HepG2 (cell line): Measurements from ENCODE around the gene PEMT. TPM values are rescaled to one million over a fixed set of nuclear protein-coding genes. Genes with fewer than 3 reads are reported as not detected.

Experiments used
- ARNT ChIP-seq: fragments of 450-650 bp; IDR thresholded peaks from 2 replicates; pipeline ENCODE4 v1.6.1; 2017
- CENPT ChIP-seq: sonication (generic); formaldehyde crosslinking; IDR thresholded peaks from 2 replicates; pipeline ENCODE4 v1.8.0; 2022; ENCODE audit warnings: low read depth, mild to moderate bottlenecking, moderate library complexity, missing genetic modification reagents
- CREM ChIP-seq, 2 experiments: sonication (generic) in 1 of 2; formaldehyde crosslinking in 1 of 2; IDR thresholded peaks; 2 replicates each; pipeline versions ENCODE4 v1.4.0 to v1.6.1; 2016 to 2020; ENCODE audit warnings: antibody characterized with exemption in 1 of 2, mild to moderate bottlenecking in 1 of 2, missing genetic modification reagents in 1 of 2
- FOXA1 ChIP-seq, 2 experiments: fragments of 450-650 bp in 1 of 2; sonication (generic) in 1 of 2; formaldehyde crosslinking in 1 of 2; IDR thresholded peaks; 2 replicates each; pipeline versions ENCODE4 v1.4.0 to v1.6.1; 2016 to 2020; ENCODE audit warnings: missing genetic modification reagents in 1 of 2
- GATAD2A ChIP-seq: IDR thresholded peaks from 2 replicates; pipeline ENCODE4 v1.6.1; 2016
- HMG20B ChIP-seq: conservative IDR thresholded peaks from 2 replicates; pipeline ENCODE4 v1.6.1; 2016; ENCODE audit warnings: missing genetic modification reagents, missing compliant biosample characterization
- HNRNPH1 ChIP-seq: fragments of 200-400 bp; formaldehyde crosslinking; optimal IDR thresholded peaks from 2 replicates; pipeline ENCODE3; 2017; ENCODE audit warnings: mild to moderate bottlenecking, low read depth, low read length
- HOXA3 ChIP-seq: sonication (generic); formaldehyde crosslinking; IDR thresholded peaks from 2 replicates; pipeline ENCODE4 v1.5.0; 2020; ENCODE audit warnings: missing genetic modification reagents
- NFKB2 ChIP-seq: sonication (generic); formaldehyde crosslinking; IDR thresholded peaks from 2 replicates; pipeline ENCODE4 v1.4.0; 2020; ENCODE audit warnings: missing genetic modification reagents, borderline replicate concordance
- NR2C2 ChIP-seq: sonication (generic); formaldehyde crosslinking; IDR thresholded peaks from 2 replicates; pipeline ENCODE4 v1.4.0; 2020; ENCODE audit warnings: missing genetic modification reagents, mild to moderate bottlenecking, moderate library complexity, borderline replicate concordance
- PCBP1 ChIP-seq: fragments of 200-400 bp; formaldehyde crosslinking; IDR thresholded peaks from 2 replicates; pipeline ENCODE4 v1.6.1; 2017; ENCODE audit warnings: mild to moderate bottlenecking, low read depth, low read length, borderline replicate concordance
- TBX3 ChIP-seq: fragments of 450-650 bp; IDR thresholded peaks from 2 replicates; pipeline ENCODE4 v1.6.1; 2017; ENCODE audit warnings: antibody characterized with exemption, mild to moderate bottlenecking, inconsistent platforms, borderline replicate concordance
- TERF1 ChIP-seq: sonication (generic); formaldehyde crosslinking; IDR thresholded peaks from 2 replicates; pipeline ENCODE4 v1.8.0; 2022; ENCODE audit warnings: mild to moderate bottlenecking, missing genetic modification reagents, moderate library complexity
- ZNF331 ChIP-seq: sonication (generic); formaldehyde crosslinking; IDR thresholded peaks from 2 replicates; pipeline ENCODE4 v1.4.0; 2020; ENCODE audit warnings: missing genetic modification reagents
- ZNF660 ChIP-seq: sonication (generic); formaldehyde crosslinking; IDR thresholded peaks from 2 replicates; pipeline ENCODE4 v1.5.1; 2020; ENCODE audit warnings: mild to moderate bottlenecking, low read depth, missing genetic modification reagents, borderline replicate concordance
- ZNF713 ChIP-seq: sonication (generic); formaldehyde crosslinking; IDR thresholded peaks from 2 replicates; pipeline ENCODE4 v1.4.0; 2020; ENCODE audit warnings: mild to moderate bottlenecking, missing genetic modification reagents
- ZSCAN25 ChIP-seq: sonication (generic); formaldehyde crosslinking; IDR thresholded peaks from 2 replicates; pipeline ENCODE4 v1.8.0; 2022; ENCODE audit warnings: mild to moderate bottlenecking, missing genetic modification reagents
- polyA plus RNA-seq, 8 experiments: library from polyadenylated mRNA; depleted of rRNA in 3 of 8; stranded (reverse) in 7 of 8; unstranded in 1 of 8; fragments of >200 nt; fragmentation: Illumina TruSeq in 4 of 8; extraction: Trizol in 4 of 8; gene quantifications; 2 replicates each; pipeline versions ENCODE4 v1.2.1 to v1.2.3, GENCODE V29; 2011 to 2016; ENCODE audit warnings: low read depth in 4 of 8, missing spikeins in 1 of 8, mixed read lengths in 1 of 8; ENCODE audit not compliant: insufficient read depth in 1 of 8
- total RNA-seq, 5 experiments: library from RNA; depleted of rRNA; stranded (reverse); fragments of >200 nt; fragmentation: Illumina TruSeq; extraction: Trizol; gene quantifications; 2 replicates each; pipeline ENCODE4 v1.2.3, GENCODE V29; 2016; ENCODE audit warnings: low read depth in 1 of 5
- TF ChIP-seq, protein P1 (sequence below): sonication (generic); formaldehyde crosslinking; IDR thresholded peaks from 2 replicates; pipeline ENCODE4 v1.4.0; 2020; ENCODE audit warnings: missing genetic modification reagents
- TF ChIP-seq, protein P2 (sequence below): sonication (generic); formaldehyde crosslinking; conservative IDR thresholded peaks from 2 replicates; pipeline ENCODE4 v1.4.0; 2020; ENCODE audit warnings: mild to moderate bottlenecking, missing genetic modification reagents, moderate library complexity

Gene PEMT
- total and polyA plus RNA-seq, 2 of the 13 experiments (the other 11 are each of a cell fraction or from before 2014, with no cell fraction given) = 31.7 to 43.6 TPM

DNA sequence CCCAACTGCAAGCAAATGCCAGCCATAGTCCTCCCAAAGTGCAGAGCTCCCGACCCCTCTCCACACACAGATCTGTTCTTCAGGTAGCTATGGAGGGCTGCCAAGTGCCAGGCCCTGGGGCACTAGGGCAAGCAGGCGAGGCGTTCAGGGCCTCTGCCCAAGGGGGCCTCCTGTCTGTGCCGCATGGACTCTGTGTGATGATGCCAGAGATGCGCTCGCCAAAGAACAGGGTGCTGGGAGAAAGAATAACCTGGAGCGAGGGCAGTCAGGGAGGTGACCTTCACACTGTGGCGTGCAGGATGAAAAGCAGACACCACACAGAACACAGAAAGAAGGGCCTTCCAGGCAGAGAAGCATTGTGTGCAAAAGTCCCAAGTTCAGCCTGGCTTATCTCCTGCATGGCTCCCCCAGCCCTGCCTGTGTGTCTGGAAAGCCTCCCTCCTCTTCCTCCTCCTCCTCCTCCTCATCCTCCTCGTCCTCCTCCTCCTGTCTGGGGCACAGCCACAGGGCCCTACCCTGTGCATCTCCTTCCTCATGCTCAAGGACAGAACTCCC lies 44.2 kb downstream of the PEMT start (continued):
- TF ChIP-seq, protein P1, sequence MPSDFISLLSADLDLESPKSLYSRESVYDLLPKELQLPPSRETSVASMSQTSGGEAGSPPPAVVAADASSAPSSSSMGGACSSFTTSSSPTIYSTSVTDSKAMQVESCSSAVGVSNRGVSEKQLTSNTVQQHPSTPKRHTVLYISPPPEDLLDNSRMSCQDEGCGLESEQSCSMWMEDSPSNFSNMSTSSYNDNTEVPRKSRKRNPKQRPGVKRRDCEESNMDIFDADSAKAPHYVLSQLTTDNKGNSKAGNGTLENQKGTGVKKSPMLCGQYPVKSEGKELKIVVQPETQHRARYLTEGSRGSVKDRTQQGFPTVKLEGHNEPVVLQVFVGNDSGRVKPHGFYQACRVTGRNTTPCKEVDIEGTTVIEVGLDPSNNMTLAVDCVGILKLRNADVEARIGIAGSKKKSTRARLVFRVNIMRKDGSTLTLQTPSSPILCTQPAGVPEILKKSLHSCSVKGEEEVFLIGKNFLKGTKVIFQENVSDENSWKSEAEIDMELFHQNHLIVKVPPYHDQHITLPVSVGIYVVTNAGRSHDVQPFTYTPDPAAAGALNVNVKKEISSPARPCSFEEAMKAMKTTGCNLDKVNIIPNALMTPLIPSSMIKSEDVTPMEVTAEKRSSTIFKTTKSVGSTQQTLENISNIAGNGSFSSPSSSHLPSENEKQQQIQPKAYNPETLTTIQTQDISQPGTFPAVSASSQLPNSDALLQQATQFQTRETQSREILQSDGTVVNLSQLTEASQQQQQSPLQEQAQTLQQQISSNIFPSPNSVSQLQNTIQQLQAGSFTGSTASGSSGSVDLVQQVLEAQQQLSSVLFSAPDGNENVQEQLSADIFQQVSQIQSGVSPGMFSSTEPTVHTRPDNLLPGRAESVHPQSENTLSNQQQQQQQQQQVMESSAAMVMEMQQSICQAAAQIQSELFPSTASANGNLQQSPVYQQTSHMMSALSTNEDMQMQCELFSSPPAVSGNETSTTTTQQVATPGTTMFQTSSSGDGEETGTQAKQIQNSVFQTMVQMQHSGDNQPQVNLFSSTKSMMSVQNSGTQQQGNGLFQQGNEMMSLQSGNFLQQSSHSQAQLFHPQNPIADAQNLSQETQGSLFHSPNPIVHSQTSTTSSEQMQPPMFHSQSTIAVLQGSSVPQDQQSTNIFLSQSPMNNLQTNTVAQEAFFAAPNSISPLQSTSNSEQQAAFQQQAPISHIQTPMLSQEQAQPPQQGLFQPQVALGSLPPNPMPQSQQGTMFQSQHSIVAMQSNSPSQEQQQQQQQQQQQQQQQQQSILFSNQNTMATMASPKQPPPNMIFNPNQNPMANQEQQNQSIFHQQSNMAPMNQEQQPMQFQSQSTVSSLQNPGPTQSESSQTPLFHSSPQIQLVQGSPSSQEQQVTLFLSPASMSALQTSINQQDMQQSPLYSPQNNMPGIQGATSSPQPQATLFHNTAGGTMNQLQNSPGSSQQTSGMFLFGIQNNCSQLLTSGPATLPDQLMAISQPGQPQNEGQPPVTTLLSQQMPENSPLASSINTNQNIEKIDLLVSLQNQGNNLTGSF (CRISPR knock-in tag) = no peak
- TF ChIP-seq TERF1 (CRISPR knock-in tag) = no peak
- TF ChIP-seq ZSCAN25 = peak; percentile 59
- peak; percentile 62 for TF ChIP-seq GATAD2A (CRISPR knock-in tag)
- peak; percentile 36; the same call in 1 of the 2 replicates for TF ChIP-seq ZNF331
- TF ChIP-seq HMG20B (CRISPR knock-in tag) = no peak
- no peak for TF ChIP-seq ZNF660 (CRISPR knock-in tag)
- TF ChIP-seq, protein P2, sequence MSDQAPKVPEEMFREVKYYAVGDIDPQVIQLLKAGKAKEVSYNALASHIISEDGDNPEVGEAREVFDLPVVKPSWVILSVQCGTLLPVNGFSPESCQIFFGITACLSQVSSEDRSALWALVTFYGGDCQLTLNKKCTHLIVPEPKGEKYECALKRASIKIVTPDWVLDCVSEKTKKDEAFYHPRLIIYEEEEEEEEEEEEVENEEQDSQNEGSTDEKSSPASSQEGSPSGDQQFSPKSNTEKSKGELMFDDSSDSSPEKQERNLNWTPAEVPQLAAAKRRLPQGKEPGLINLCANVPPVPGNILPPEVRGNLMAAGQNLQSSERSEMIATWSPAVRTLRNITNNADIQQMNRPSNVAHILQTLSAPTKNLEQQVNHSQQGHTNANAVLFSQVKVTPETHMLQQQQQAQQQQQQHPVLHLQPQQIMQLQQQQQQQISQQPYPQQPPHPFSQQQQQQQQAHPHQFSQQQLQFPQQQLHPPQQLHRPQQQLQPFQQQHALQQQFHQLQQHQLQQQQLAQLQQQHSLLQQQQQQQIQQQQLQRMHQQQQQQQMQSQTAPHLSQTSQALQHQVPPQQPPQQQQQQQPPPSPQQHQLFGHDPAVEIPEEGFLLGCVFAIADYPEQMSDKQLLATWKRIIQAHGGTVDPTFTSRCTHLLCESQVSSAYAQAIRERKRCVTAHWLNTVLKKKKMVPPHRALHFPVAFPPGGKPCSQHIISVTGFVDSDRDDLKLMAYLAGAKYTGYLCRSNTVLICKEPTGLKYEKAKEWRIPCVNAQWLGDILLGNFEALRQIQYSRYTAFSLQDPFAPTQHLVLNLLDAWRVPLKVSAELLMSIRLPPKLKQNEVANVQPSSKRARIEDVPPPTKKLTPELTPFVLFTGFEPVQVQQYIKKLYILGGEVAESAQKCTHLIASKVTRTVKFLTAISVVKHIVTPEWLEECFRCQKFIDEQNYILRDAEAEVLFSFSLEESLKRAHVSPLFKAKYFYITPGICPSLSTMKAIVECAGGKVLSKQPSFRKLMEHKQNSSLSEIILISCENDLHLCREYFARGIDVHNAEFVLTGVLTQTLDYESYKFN = peak; percentile 82
- no peak for TF ChIP-seq ARNT
- peak; percentile 26; the same call in 1 of the 2 replicates for TF ChIP-seq TBX3
- TF ChIP-seq CREM (IDR thresholded peaks at IDR 0.05) = peak; percentile 50; the same call in 1 of the 2 replicates
- TF ChIP-seq CREM (CRISPR knock-in tag; IDR thresholded peaks at IDR 0.05) = no peak
- TF ChIP-seq NFKB2 (CRISPR knock-in tag) = peak; percentile 63; the same call in 1 of the 2 replicates
- no peak for TF ChIP-seq HNRNPH1
- peak; percentile 70 for TF ChIP-seq HOXA3 (CRISPR knock-in tag)
- TF ChIP-seq FOXA1 (IDR thresholded peaks at IDR 0.05) = no peak
- 0 out of 2 replicates have a peak, but pooled peaks have one; percentile 51 for TF ChIP-seq FOXA1 (CRISPR knock-in tag; IDR thresholded peaks at IDR 0.05)
- TF ChIP-seq CENPT (CRISPR knock-in tag) = no peak
- peak; percentile 15; the same call in 1 of the 2 replicates for TF ChIP-seq NR2C2 (CRISPR knock-in tag)
- 0 out of 2 replicates have a peak, but pooled peaks have one; percentile 50 for TF ChIP-seq PCBP1
- TF ChIP-seq ZNF713 (CRISPR knock-in tag) = no peak
